ENCODE measurements around the gene RALB.
A peak's percentile ranks its signal among the peaks of the same experiment; 100 is the strongest.

Gene RALB

DNA sequence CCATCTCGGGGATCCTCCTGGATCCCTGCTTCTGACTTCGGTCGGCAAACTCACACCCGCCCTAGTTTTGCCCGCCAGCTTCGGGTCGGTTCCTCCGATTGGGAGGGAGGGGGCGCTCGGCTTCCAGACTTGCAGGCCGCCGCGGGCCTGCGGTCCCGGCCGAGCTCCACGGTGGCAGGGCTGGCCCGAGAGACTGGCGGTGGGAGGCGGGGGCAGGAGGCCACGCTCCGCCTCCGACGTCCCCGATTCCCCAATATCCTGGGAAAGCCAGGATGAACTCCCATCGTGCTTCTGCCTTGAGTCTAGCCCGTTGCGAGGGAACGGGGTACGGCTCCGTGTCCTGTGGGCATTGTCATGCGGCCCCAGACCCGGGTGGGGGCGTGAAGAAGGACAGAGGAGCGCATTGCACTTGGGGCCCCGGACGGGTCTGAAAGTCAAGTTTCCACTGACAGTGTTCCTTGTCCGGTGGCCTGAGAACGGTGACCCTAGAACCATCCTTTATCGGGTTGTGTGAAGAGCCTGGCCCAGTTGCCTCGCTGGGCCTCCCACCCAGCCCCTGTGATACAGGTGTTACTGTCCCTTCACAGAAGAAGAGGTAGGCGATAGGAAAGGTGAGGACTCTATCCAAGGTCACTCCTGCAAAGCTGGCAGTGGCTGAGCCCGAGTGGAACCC lies 90.9 kb downstream of the RALB start:
- no peak for DNase-seq (ENCODE audit: low read depth)
- no peak overlapping the region for H3K4me3 ChIP-seq (ENCODE audit: low read depth, low read length)
- peak; percentile 62 for TF ChIP-seq CTCF (IDR thresholded peaks at IDR 0.05; ENCODE audit: low read depth, low read length, missing control alignments)

Data from GM12864 (cell line).